ENCODE measurements around the gene SNX6.
"Not testable (repeated sequence)": the region's sequence is repeated elsewhere in the genome, so short reads cannot be mapped to it uniquely, and the experiment has no call there.

SNX6 gene

DNA sequence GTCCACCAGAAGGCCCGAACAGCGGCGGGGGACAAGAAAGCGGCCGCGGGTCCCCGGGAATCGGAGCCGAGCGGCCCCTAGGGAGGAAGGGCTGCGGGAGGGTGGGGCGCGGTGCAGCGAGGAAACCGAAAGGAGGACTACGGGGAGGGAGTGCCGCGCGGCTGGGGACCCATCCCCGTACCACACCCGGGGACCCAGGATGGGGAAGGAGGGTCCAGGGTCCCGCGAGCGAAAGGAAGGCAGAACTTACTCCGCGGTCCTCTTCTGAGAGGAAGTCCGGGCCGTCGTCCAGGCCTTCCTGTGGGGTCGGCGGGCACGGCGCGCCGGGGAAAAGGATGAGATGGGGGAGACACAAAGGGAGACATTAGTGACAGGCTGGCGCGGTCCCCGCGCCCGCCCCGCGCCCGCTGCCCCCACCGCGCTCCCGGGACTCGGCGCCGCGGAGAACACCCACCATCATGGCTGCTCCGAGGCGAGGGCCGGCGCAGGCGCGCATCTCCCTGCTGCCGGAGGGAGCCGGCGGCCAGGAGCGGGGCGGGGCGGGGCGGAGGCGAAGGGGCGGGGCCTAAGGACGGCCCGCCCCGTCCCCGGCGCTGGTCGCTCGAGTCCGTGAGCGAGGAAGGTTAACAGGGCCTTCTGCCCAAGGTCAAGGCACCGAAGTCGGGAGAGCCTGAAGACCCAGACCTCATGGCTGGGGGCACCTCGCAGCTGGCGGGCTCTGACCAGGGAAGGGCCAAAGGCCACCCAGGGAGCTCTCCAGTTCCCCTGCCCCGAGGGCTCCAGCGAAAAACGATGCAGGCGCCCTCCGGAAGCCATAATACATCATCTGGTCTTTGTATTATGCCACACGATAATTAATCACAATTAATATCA is at the start of gene SNX6:
Gene SNX6, minus strand, starts transcription at position 492 of the 873 bp plus-strand sequence. Its CDS starts 32 bp downstream, at position 460.
- peak; percentile 73 for DNase-seq

DNA sequence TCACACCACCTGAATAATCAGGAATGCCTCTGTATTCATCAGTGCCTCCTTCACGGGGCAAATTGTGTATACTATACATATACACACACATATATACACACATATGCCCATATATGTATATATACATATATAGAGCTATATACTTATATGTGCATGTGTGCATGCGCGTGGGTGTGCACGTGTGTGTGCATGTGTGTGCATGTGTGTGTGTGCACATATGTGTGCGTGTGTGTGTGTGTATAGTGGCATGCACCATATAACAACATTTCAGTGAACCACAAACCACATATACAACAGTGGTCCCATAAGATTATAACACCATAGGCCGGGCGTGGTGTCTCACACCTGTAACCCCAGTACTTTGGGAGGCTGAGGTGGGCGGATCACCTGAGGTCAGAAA is 48.8 kb upstream of the SNX6 start:
- no peak for DNase-seq

DNA sequence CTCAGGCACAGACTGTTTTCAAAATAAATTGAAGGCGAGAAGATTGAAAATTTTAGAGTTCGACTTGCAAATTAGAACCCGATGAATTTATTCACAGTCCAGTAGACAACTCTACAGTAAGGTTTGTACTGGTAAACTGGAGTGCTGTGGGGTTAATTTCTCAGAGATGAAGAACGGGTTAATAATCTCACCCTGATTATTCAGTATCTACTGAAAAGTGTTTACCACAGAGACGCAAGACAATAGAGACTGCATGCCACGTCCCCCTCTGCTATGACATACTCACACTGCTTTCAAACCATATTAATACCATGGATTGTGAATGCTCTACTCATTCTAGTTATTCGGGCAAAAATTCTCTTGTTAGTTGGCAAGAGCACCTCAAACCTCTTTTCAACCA is 48.4 kb upstream of the SNX6 start:
- DNase-seq = peak; percentile 17

DNA sequence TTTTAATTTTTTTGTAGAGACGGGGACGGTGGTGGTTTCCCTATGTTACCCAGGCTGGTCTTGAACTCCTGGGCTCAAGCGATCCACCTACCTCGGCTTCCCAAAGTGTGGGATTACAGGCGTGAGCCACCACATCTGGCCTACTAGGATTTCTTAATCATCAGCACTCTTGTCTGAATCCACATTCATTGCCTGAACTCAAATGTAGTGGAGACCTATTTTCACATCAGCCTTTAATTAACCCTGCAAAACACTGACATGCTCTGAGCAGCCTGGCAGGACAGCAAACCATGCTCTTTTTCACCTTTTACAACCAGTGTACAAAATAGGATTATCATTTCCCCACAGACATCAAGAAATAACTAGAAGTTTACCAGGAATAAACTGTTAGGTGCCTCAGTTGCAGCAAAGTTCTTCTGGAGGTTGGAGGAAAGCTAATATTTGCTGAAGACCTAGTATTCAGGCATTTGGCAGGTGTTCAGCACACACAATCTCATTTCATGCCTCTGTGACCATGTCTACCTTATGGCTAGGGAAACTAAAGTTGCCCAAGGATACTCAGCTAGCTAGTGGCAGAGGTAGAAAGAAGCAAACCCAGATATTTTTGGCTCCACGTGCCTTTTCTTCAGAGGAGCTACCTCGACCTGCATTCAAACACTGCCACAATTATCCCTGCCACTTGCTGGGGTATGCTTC is 46.7 kb upstream of the SNX6 start:
- no peak for DNase-seq

DNA sequence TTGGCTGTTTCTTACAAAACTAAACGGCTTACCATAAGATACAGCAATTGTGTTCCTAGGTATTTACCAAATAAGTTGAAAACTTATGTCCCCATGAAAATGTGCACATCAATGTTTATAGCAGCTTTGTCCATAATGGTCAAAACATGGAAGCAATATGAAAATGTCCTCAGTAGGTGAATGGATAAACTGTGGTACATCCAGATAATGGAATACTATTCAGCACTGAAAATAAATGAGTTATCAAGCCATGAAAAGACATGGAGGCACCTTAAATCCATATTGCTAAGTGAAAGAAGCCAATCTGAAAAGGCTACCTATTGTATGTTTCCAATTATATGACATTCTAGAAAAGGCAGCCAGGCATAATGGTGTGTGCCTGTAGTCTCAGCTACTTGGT is 43.8 kb upstream of the SNX6 start:
- no peak for DNase-seq

DNA sequence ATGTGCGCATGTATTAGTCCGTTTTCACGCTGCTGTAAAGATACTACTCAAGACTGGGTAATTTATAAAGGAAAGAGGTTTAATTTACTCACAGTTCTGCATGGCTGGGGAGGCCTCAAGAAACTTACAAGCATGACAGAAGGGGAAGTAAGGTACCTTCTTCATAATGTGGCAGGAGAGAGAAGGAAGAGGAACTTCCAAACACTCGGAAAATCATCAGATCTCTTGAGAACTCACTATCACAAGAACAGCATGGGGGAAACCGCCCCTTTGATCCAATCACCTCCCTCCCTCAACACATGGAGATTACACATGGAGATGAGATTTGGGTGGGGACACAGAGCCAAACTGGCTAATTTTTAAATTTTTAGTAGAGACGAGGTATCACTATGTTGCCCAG is 41.8 kb upstream of the SNX6 start:
- DNase-seq = no peak

DNA sequence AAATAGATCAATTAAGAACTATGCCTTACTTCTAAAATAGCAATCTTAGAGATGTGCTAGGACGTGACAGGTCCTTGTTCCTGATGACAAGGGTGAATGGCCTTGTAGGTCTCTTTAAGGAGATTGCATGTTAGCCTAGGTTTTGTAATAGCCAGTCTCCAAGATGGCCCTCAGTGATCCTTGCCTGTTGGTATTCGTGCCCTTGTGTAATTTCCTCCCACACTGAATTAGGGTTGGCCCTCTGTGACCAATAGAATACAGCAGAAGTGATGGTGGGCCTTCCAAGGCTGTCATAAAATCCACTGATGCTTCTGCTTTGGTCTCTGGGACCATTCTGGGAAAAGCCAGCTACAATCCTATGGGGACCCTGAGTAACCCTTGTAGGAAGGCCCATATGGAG is 38.2 kb upstream of the SNX6 start:
- DNase-seq = no peak

DNA sequence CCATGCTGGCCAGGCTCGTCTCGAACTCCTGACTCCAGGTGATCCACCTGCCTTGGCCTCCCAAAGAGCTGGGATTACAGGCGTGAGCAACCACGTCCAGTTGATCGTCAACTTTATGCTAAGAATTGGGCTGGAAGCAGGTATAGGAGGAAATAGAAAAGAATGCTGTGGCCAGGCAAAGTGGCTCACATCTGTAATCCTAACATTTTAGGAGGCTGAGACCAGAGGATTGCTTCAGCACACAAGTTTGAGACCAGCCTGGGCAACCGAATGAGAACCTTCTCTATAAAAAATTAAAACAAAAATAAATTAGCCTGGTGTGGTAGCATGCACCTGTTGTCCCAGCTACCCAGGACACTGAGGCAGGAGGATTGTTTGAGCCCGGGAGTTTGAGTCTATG is 37.1 kb upstream of the SNX6 start:
- DNase-seq = no peak

DNA sequence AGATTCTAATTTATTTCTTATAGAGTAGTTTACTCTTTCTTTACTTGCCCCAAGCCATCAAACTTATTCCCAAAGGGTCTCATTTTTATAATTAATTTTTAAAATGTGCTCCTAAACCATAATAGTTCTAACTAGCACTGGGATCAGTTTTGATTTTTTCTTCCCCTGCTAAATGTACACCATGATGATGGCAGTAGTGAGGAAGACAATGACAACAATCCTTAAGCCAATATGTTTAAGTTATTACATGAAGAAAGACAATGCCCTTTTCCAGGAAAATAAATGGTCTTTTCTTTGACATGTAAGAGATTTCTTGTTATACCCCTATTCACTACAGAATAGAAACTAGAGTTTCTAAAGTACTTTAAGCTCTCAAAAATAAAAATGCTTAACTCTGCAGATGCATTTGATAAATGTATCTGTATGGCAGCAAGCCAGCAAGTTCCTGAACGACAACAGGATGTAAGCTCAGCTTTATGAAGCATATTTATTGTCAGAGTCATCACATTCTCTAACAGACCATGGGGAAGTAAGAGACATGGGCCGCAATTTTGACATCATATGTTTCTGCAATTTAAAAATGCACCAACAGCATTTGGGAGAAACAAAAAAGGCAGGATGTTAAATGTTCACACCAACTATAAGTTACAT is 36.0 kb upstream of the SNX6 start:
- peak; percentile 98 for DNase-seq

DNA sequence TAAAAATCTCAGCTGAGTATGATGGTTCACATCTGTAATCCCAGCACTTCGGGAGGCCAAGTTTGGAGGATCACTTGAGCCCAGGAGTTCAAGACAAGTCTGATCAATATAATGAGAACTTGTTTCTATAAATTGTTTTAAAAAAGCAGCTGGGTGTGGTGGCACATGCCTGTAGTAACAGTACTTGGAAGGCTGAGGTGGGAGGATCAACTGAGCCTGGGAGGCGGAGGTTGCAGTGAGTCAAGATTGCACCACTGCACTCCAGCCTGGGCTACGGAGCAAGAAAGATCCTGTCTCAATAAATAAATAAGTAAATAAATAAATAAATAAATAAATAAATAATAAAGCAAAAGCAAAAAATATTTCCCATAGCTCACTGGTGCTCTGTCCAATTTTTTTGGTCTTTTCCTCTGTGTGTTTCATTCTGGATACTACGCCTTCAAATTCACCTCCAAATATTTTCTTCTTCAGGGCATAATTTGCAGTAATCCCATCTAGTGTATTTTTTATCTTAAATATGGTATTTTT is 32.7 kb upstream of the SNX6 start:
- DNase-seq = no peak

DNA sequence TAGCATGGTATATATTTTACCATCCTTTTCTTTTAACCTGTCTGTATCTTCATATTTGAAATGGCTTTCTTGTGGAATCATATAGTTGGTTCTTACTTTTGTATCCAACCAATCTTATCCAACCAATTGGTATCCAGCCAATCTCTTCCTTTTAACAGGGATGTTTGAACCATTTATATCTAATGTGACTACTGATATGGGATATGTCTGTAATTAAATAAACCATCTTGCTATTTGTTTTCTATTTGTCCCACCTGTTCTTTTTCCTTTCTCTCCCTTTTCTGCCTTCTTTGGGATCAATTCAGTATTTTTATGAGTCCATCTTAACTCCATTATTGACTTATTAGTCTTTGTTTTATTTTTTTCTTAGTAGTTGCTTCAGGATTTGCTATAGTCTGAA is 30.8 kb upstream of the SNX6 start:
- no peak for DNase-seq

DNA sequence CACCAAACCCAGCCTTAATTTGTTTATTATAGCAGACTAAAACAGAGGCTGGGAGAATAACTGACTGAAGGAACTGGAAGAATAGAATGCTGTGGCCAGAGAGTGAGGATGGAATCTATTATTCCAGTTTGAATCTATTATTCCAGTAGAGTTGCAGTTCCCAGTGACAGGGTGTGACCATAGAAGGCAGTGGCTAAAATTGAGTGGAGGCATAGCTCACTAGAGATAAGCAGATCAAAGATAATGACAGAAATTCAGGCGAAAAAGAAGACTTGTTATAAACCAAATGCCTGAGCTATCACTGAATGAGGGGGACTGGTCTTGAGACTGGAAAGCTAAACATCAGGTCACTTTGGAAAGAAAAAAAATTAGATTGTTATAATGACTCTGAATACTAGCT is 26.0 kb upstream of the SNX6 start:
- DNase-seq = no peak

DNA sequence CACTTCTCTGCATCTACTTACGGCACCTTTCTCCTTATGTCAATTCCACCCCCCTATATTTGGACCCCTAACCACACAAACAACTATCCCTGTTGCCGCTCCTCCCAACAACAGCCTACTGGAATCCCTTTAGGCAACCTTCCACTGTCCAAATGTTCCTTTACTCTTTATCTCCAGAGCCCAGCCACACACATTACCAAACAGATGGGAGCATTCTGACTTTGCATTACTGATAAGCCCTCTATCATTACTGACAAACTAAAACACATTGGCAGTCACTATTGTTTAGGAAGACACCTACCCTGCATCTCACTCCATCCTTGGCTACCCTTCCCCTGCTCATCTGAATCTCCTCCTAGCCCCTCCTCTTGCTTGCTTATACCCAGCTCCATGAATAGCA is 23.1 kb upstream of the SNX6 start:
- not testable (repeated sequence) for DNase-seq

DNA sequence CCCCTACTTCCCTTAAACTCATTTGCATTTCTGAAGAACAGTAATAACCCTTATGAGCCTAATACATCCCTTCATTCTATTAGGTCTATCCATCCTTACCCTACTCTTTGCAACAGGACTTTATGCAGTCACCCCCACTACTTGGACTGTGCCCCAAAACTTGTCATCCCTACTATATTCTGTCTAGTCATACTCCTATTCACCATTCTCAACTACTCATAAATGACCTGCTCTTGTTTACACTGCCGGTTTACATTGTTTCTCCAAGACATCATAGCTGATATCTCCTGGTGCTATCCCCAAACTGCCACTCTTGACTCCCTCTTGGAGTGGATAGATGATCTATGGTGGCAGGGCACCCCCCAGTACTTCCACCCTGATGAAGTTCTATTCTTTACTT is 22.4 kb upstream of the SNX6 start:
- not testable (repeated sequence) for DNase-seq

DNA sequence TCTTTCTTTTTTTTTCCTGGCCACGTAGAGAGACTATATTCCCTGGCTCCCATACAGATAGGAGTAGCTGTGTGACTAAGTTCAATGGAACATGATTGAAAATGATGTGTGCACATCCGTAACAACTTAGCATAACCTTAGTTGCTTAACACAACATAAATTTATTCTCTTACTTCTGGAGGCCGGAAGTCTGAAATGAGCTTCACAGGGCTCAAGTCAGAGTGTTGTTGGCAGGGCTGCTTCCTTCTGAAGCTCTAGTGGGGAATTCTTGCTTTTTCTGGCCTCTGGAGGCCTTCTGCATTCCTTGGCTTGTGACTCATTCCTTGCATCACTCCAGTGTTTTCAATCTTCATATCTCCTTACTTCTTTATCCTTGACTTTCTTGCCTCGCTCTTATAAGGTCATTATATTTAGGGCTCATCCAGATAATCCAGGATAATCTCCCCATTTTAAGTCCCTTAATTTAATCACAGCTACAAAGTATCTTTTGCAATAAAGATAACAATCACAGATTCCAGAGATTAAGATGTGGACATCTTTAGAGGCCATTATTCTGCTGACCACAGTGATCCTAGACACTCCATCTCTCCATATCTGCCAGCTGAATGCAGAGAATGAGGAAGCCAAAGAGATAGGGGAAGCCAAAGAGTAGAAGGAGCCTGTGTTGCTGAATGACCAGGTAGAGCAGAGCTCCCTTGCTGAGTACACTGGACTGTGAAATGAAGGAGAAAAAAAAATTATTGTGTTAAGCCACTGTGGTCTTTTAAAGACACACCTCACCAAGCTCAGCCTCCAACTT is 21.0 kb upstream of the SNX6 start:
- peak; percentile 100 for DNase-seq

DNA sequence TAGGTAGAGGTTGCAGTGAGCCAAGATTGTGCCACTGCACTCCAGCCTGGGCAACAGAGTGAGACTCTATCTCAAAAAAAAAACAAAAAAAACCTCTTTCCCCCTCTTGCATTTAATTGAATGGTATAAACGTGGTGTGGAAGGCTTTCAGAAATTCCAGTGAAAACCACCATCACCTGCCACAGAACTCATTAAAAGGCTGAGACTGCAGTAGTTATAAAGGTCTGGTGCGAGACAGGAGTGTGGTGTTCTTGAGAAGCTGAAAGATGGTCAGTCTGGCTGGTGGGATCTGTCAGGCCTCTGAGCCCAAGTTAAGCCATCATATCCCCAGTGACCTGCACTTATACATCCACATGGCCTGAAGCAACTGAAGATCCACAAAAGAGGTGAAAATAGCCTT is 20.1 kb upstream of the SNX6 start:
- DNase-seq = peak; percentile 46

DNA sequence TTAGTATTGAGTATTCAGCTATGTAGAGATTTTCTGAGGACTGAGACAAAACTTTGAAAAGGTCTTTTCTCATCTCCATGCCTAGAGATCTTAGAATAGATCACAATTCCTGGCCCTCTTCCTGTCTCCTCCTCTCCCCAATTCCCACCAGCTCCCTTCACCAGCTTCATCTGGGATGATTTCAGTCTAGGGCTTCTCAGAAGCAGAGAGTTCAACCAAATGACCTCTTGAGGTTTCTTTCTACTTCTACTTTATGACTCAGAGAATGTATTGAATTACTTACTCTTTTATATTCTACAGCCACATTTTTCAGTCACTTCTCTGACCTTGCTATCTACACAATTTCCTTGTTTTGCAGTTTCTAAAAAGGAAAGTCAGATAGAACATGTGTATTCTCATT is 19.4 kb upstream of the SNX6 start:
- DNase-seq = peak; percentile 97

DNA sequence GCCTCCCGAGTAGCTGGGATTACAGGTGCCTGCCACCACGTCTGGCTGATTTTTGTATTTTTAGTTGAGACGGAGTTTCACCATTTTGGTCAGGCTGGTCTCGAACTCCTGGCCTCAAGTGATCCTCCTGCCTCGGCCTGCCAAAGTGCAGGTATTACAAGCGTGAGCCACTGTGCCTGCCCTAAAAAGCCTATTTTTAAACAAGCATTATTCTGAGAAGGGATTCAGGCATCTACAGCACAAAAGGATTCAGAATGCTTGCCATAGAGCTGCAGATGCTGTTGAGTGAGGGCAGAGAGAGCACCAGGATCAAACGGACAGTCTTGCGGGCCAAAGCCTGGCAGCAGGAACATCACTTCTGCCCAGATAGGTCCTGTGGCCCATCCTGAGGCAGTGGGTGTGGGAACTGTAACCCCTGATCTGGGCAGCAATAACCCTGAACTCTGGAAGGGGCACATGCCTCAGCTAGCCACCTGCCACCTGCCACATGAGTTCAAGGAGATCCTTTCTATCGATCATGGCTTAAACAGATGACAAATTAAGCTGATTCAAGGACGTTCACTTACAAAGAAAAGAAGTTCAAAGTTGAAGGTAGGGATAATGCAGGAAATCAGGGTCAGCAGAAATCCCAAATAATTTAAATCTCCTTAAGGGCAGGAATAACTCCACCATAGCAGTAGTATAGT is 16.8 kb upstream of the SNX6 start:
- DNase-seq = no peak

DNA sequence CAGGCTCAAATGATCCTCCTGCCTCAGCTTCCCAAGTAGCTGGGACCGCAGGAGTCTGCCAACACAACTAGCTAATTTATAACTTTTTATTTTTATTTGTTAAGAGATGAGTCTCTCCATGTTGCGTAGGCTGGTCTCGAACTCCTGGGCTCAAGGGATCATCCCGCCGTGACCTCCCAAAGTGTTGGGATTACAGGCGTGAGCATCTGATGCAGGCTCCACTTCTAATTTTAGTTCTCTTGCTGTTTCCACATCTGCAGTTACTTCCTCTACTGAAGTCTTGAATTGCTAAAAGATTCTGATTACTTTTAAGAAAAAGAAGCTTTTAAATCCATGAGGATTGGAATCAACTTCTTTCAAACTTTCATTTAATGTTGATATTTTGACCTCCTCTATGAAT is 13.4 kb upstream of the SNX6 start:
- no peak for DNase-seq

DNA sequence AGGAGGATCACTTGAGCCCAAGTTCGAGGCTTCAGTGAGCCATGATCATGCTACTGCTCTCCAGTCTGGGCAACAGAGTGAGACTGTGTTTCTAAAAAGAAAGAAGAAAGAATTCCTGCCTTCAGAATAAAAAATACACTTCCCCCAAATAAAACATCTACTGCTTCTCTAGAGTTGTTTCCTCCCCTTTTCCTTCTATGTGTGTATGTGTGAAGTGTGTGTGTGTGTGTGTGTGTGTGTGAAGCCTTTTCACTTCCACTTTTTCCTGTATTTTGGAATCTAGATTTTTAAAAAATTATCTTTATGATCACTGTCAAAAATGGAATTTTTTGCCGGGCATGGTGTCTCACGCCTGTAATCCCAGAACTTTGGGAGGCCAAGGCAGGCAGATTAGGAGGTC is 12.6 kb upstream of the SNX6 start:
- DNase-seq = no peak

DNA sequence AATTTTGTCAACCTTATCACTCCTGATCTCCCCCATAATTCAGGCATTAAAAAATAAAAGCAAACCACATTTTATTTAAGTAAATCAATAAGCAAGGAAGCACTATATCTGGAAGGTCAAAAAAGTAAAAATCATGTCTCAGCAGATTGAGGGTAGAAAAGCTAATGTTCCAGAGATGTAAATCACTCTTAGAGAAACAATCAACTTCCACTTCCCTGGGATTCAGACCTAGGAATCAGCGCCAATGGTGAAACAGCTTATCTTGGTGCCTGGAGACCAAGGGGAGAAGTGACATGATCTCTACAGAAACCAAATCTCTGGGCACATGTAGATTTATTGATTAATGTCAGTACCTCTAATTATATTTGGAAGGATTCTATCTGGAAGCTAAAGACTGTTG is 10.9 kb upstream of the SNX6 start:
- no peak for DNase-seq

DNA sequence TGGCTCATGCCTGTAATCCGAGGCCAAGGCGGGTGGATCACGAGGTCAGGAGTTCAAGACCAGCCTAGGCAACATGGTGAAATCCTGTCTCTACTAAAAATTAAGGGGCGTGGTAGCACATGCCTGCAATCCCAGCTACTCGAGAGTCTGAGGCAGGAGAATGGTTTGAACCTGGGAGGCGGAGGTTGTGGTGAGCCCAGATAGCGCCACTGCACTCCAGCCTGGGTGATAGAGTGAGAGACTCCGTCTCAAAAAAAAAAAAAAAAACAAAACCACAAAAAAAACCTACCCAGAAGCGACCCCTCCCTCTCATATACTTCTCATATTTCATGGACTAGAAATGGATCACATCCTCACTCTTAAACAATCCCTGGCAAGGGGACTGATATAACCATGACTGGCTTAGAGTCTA is 4.4 kb upstream of the SNX6 start:
- DNase-seq = peak; percentile 29

All from fibroblast of upper back skin (primary cell).